Measurements from ENCODE around the gene MTHFD2.

DNA sequence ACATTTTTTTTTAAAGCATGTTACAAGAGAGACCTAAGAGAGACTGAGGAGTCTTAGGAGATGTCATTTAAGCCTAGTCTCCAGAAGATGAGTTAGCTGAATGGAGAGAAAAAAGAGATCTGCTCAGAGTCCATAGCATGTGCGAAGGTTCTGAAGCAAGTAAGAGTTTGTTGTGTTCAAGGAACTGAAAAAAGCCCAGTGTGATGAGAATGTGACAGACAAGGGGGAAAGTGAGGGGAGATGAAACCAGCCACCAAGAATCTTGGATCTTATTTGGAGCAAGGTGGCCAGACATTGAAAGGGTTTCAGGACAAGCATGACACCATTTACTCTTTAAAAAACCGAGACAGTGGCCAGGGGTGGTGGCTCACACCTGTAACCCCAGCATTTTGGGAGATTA is 14.5 kb upstream of the MTHFD2 start:
- TF ChIP-seq, protein P1, sequence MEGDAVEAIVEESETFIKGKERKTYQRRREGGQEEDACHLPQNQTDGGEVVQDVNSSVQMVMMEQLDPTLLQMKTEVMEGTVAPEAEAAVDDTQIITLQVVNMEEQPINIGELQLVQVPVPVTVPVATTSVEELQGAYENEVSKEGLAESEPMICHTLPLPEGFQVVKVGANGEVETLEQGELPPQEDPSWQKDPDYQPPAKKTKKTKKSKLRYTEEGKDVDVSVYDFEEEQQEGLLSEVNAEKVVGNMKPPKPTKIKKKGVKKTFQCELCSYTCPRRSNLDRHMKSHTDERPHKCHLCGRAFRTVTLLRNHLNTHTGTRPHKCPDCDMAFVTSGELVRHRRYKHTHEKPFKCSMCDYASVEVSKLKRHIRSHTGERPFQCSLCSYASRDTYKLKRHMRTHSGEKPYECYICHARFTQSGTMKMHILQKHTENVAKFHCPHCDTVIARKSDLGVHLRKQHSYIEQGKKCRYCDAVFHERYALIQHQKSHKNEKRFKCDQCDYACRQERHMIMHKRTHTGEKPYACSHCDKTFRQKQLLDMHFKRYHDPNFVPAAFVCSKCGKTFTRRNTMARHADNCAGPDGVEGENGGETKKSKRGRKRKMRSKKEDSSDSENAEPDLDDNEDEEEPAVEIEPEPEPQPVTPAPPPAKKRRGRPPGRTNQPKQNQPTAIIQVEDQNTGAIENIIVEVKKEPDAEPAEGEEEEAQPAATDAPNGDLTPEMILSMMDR (IDR thresholded peaks at IDR 0.05; ENCODE audit: low read length) = no peak
- TF ChIP-seq EZH2 (IDR thresholded peaks at IDR 0.05; ENCODE audit: borderline replicate concordance, low read length) = no peak
